Loucy (cell line): ENCODE measurements around the gene DENND4B.

Experiments
- H2AFZ ChIP-seq: fragments of 200-600 bp; sonication (generic); 2 replicates; pipeline ENCODE4 v1.6.0; 2016; ENCODE audit warnings: antibody characterized with exemption, mild to moderate bottlenecking, low read length, moderate library complexity
- H3F3A ChIP-seq: fragments of 200-600 bp; 2 replicates; pipeline ENCODE4 v1.6.0; 2016; ENCODE audit warnings: antibody characterized with exemption, low read depth, mild to moderate bottlenecking
- H3K27me3 ChIP-seq: fragments of 200-600 bp; sonication (generic); 2 replicates; pipeline ENCODE4 v1.6.1; 2014; ENCODE audit warnings: low read length, mild to moderate bottlenecking; ENCODE audit not compliant: insufficient read depth, poor library complexity, severe bottlenecking
- H3K36me3 ChIP-seq: fragments of 200-600 bp; sonication (generic); 2 replicates; pipeline ENCODE4 v1.6.1; 2016; ENCODE audit warnings: low read length; ENCODE audit not compliant: insufficient read depth
- H3K4me1 ChIP-seq: fragments of 200-600 bp; sonication (generic); 2 replicates; pipeline ENCODE4 v1.5.1; 2014; ENCODE audit warnings: low read length, mild to moderate bottlenecking; ENCODE audit not compliant: insufficient read depth, poor library complexity, severe bottlenecking
- H3K4me2 ChIP-seq: fragments of 200-600 bp; sonication (generic); 2 replicates; pipeline ENCODE4 v1.6.0; 2014; ENCODE audit warnings: antibody characterized with exemption, low read length, low read depth, mild to moderate bottlenecking; ENCODE audit not compliant: poor library complexity, severe bottlenecking
- H3K4me3 ChIP-seq: fragments of 200-600 bp; sonication (generic); 2 replicates; pipeline ENCODE4 v1.5.1; 2014; ENCODE audit warnings: low read length, mild to moderate bottlenecking, mixed read lengths; ENCODE audit not compliant: poor library complexity, severe bottlenecking
- H3K79me2 ChIP-seq: fragments of 200-600 bp; sonication (generic); 2 replicates; pipeline ENCODE4 v1.6.1; 2014; ENCODE audit warnings: low read length; ENCODE audit not compliant: insufficient read depth
- H3K9ac ChIP-seq: fragments of 200-600 bp; sonication (generic); 2 replicates; pipeline ENCODE4 v1.6.0; 2014; ENCODE audit warnings: mild to moderate bottlenecking, low read depth, low read length, moderate library complexity; ENCODE audit not compliant: poor library complexity, severe bottlenecking
- H3K9me2 ChIP-seq: fragments of 200-600 bp; sonication (generic); replicated peaks from 2 replicates; pipeline ENCODE4 v1.6.1; 2016; ENCODE audit warnings: low read depth, low read length, mixed read lengths
- H3K9me3 ChIP-seq: fragments of 200-600 bp; sonication (generic); 2 replicates; pipeline ENCODE4 v1.6.1; 2014; ENCODE audit warnings: mild to moderate bottlenecking, antibody characterized with exemption, low read length, low read depth; ENCODE audit not compliant: insufficient read depth
- H4K20me1 ChIP-seq: fragments of 200-600 bp; sonication (generic); 2 replicates; pipeline ENCODE4 v1.6.0; 2014; ENCODE audit warnings: antibody characterized with exemption, low read length, mild to moderate bottlenecking; ENCODE audit not compliant: insufficient read depth, poor library complexity, severe bottlenecking
- EZH2phosphoT487 ChIP-seq: fragments of 200-600 bp; IDR thresholded peaks from 2 replicates; pipeline ENCODE4 v1.6.1; 2018; ENCODE audit warnings: antibody characterized with exemption, mild to moderate bottlenecking, moderate library complexity, borderline replicate concordance
- TF ChIP-seq, protein P1 (sequence below): fragments of 200-600 bp; sonication (generic); conservative IDR thresholded peaks from 2 replicates; pipeline ENCODE4 v1.5.1; 2014; ENCODE audit warnings: mild to moderate bottlenecking, antibody characterized with exemption, low read length

Gene DENND4B

DNA sequence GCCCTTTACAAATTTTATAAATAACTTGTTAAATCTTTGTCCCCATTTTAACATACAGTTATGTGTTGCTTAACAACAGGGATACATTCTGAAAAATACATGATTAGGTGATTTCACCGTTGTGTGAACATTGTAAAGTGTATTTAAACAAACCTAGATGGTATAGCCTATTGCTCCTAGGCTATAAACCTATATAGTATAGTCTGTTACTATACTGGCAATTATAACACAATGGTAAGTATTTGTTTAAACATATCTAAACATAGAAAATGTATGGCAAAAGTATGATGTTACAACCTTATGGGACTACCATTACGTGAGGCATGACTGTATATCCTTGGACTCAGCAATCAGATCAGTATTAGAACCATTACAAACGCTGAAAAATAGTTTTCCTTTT is 60.4 kb downstream of the DENND4B start:
- TF ChIP-seq EZH2phosphoT487 = no peak
- TF ChIP-seq, protein P1, sequence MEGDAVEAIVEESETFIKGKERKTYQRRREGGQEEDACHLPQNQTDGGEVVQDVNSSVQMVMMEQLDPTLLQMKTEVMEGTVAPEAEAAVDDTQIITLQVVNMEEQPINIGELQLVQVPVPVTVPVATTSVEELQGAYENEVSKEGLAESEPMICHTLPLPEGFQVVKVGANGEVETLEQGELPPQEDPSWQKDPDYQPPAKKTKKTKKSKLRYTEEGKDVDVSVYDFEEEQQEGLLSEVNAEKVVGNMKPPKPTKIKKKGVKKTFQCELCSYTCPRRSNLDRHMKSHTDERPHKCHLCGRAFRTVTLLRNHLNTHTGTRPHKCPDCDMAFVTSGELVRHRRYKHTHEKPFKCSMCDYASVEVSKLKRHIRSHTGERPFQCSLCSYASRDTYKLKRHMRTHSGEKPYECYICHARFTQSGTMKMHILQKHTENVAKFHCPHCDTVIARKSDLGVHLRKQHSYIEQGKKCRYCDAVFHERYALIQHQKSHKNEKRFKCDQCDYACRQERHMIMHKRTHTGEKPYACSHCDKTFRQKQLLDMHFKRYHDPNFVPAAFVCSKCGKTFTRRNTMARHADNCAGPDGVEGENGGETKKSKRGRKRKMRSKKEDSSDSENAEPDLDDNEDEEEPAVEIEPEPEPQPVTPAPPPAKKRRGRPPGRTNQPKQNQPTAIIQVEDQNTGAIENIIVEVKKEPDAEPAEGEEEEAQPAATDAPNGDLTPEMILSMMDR = no peak
- Histone ChIP-seq H3K4me1 (peaks cover 17% of the 10 kb centered on the region), H3K79me2 (peaks cover 97% of the 10 kb centered on the region), H4K20me1 (peaks cover 66% of the 10 kb centered on the region), H3K9ac (no peak overlapping the region), H3K4me2 (no peak overlapping the region), H3K27me3 (no peaks in the 10 kb centered on the region), H3K4me3 (no peak overlapping the region), H3K9me2 (no peaks in the 10 kb centered on the region), H3F3A (no peaks in the 10 kb centered on the region), H3K36me3 (peaks cover 36% of the 10 kb centered on the region; the same call in 1 of the 2 replicates), H2AFZ (no peak overlapping the region), H3K9me3 (no peaks in the 10 kb centered on the region)

DNA sequence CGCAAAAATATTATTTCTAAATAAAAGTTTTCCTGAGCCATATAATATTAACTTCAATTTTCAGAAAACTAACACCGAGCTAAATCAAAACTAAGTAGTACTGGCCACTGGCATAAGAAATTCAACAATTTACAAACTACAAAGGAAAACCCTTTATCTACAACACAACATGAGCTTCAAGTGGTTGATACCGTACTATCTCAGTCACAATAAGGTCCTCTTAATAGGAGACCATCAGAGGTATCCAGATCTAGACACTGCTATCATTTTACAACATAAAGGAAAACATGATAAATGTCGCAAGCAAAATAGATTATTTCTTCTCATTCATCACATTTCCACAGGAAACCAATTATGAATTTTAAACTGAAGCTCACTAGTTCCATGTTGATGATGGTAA is 63.3 kb downstream of the DENND4B start:
- H3K9ac ChIP-seq = no peak overlapping the region
- H3K27me3 ChIP-seq = no peaks in the 10 kb centered on the region
- peaks cover 22% of the 10 kb centered on the region for H3K4me1 ChIP-seq
- H3K4me2 ChIP-seq = no peak overlapping the region
- peaks cover 15% of the 10 kb centered on the region; the same call in 1 of the 2 replicates for H3K36me3 ChIP-seq
- TF ChIP-seq EZH2phosphoT487 = no peak
- TF ChIP-seq, protein P1 = no peak
- no peaks in the 10 kb centered on the region for H3K9me3 ChIP-seq
- no peak overlapping the region for H3K4me3 ChIP-seq
- no peaks in the 10 kb centered on the region for H3K9me2 ChIP-seq
- peaks cover 97% of the 10 kb centered on the region for H3K79me2 ChIP-seq
- H4K20me1 ChIP-seq = peaks cover 72% of the 10 kb centered on the region
- H2AFZ ChIP-seq = no peak overlapping the region
- no peaks in the 10 kb centered on the region for H3F3A ChIP-seq

DNA sequence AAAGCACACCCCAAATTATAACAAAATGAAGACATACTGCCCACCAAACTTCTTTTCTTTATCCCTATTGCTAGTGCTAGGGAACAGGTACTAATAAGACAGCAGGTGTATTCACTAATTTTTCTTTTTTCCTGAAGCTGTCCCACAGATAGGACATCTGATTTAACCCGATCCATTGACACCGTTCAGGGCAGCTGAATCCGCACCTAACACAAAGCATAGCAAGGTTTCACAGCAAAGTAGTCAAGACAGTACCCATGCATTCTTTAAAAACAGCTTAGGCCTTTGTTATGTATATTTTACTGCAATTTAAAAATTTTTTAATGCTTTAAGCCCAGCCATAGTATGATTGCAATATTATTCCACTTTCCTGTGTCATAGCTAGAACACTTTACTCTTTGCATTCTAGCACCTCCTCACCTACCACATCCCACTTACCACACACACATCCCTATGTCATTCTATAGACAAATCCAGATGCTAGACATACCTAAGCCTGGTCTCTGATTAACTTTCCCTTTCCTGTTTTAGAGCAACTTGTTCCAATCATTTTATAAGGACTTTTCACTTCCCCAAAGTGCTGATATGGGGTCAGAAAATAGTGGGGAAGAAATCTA is 64.1 kb downstream of the DENND4B start:
- H3K4me2 ChIP-seq = peak overlapping the region; percentile 20
- TF ChIP-seq, protein P1 = no peak
- TF ChIP-seq EZH2phosphoT487 = no peak
- H3K4me3 ChIP-seq = no peak overlapping the region

More for the DNA sequence above, 64.1 kb downstream of the DENND4B start:
- Histone ChIP-seq H3F3A (no peaks in the 10 kb centered on the region), H3K9me2 (no peaks in the 10 kb centered on the region), H3K79me2 (peaks cover 97% of the 10 kb centered on the region), H3K27me3 (no peaks in the 10 kb centered on the region), H3K9ac (peak overlapping the region; percentile 13), H3K9me3 (no peaks in the 10 kb centered on the region), H3K36me3 (peaks cover 14% of the 10 kb centered on the region; the same call in 1 of the 2 replicates), H4K20me1 (peaks cover 76% of the 10 kb centered on the region), H3K4me1 (peaks cover 22% of the 10 kb centered on the region), H2AFZ (no peak overlapping the region)
